ENCODE measurements around the gene SF3B6.

Gene SF3B6

DNA sequence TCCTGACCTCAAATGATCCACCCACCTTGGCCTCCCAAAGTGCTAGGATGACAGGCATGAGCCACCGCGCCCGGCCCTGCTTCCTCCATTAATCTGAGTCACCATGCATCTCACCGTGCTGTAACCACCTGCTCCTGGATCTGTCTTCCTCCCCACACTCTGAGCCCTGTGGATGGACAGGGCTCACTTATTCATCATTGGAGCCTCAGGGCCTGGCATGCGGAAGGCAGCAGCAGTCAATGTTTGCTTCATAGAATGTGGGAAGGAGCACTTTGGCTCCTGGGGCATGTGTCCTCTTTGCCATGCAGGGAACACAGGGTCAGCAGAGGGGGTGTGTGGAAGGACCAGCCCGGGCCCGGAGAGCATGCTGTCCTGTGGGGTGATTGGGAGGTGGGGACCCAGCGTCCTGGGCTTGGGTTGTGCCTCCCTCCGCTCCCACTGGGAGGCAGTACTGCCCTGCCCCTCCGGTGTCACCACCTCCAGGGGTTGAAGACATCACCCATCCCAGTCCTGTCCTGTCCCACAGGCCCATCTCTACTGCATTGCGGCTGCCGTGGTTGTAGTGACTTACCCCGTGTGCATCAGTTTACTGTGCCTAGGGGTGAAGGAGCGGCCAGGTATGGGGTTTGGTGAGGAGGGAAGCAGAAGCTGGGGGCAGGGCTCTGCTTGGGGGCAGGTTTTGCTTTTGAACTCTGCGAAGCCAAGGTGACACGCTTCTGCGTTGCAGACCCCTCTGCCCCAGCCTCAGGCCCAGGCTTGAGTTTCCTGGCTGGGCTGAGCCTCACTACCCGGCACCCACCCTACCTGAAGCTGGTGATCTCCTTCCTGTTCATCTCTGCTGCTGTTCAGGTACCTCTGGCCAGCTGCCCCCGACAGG is 54.8 kb downstream of the SF3B6 start:
- no peak for DNase-seq (ENCODE audit: low read depth in 1 of 2, low spot score in 1 of 2)

DNA sequence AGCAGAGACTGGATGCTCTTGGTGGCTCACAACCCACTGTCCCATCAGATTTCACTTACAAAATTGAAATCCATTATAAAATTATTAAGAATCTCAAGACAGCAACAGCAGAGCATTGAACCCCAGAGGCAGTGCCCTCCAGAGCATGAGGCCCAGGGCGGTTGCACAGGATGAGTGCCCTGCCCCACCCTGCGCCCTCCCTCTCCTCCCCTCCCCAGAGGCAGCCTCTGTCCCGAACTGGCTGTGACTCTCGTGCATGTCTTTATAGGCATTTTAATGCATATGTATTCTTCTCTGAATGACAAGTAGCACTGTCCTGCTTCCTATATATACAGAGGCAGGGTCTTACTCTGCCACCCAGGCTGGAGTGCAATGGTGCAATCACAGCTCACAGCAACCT is 55.9 kb downstream of the SF3B6 start:
- no peak for DNase-seq (ENCODE audit: low read depth in 1 of 2, low spot score in 1 of 2)

DNA sequence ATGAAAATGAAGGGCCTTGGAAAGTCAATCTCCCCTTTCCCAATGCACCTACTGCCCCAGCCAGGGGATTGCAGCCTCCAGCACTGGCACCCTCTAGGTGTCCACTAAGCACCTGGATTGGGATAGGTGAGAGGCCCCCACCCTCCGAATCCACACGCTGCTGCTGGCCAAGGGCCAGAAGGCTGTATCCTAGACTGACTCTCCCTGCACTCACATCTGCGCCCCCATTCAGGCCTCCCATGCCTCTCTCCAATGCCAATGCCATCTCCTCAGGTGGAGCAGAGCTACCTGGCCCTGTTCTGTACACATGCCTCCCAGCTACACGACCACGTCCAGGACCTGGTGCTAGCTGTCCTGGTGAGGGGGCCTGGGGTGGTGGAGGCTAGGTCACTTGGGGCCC is 56.4 kb downstream of the SF3B6 start:
- no peak for DNase-seq (ENCODE audit: low read depth in 1 of 2, low spot score in 1 of 2)

DNA sequence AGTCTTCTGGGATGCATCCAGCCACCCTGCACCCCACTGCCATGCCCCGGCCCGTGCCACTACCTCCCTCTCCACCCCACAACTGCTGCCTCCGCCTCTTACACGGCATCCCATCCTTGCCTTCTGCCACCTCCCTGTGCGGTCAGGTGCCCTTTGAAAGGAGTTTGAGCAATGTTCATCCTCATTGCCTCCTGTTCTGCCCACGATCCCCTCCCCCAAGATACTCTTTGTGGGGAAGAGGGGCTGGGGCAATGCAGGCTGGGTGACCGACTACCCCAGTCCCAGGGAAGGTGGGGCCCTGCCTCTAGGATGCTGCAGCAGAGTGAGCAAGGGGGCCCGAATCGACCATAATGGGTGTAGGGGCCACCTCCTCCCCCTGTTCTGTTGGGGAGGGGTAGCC is 57.9 kb downstream of the SF3B6 start:
- no peak for DNase-seq (ENCODE audit: low read depth in 1 of 2, low spot score in 1 of 2)

DNA sequence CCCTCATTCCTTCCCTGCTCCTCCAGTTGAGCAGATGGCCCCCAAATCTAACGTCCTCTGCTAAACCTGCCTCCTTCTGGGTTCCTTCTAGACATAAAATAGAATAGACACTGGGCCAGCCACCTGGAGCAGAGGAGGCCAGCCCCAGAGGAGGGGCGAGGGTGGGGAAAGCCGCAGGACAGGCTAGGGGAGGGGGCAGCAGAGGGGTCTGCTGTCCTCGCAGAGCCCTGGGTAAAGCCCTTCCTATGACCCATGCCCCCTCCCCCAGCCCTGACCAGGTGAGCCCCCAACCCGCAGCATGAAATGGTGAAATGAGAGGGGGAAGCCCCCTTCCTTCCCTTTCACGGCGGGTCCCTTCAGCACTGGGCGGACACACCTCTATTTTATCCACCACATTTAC is 58.4 kb downstream of the SF3B6 start:
- DNase-seq (ENCODE audit: low read depth in 1 of 2, low spot score in 1 of 2), result no peak

Data from activated CD4-positive, alpha-beta T cell treated with anti-CD3 and anti-CD28 coated beads, Interleukin-2, amount 50 U/mL, for 24 hours (primary cell).